Amniotic stem cell (primary cell): Measurements from ENCODE around the gene AMN.
"Not testable (repeated sequence)": the region's sequence is repeated elsewhere in the genome, so short reads cannot be mapped to it uniquely, and the experiment has no call there.

ENCODE experiments used
- DNase-seq: peaks from one replicate; lab custom pipeline; 2025; lab: John Stamatoyannopoulos, UW

The AMN gene

DNA sequence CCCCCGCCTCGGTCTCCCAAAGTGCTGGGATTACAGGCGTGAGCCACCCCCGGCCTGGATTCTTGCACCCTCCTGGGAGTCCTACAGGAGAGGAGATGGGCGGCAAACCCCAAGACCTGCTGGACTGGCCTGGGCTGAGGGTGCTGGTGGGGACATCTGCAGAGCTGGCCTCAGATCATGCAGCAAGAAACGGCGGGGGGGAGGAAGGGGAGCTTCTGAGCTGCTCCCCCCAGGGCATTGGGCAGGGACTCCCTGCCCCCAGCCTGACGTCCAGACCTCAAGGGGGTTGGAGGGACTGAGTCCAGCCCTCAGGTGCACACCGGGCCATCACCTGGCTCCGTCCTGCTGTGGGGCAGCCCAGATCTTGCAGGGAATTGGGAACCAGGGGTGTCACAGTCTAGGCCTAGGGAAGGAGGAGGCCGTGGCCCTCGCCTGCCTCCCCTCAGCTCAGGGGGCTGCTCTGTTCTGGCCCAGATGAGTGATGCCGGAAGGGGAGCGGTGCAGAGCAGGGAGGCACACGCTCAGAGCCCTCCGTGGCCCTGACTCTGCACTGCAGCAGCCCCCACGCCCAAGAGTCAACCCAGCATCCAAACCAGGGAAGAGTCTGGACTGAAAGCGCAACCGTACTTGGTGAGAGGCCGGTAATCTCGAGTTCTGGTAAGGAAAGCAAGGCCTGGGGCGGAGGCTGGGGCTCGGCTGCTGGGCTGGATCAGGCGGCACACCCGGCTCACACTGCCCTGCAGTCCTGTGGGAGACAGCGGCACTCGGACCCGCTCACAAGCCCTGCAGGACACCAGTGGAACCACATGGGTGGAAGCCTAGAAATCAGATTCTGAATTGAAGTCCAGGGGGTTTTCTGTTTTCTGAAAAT, 8.9 kb upstream of the AMN start:
- DNase-seq, result no peak

DNA sequence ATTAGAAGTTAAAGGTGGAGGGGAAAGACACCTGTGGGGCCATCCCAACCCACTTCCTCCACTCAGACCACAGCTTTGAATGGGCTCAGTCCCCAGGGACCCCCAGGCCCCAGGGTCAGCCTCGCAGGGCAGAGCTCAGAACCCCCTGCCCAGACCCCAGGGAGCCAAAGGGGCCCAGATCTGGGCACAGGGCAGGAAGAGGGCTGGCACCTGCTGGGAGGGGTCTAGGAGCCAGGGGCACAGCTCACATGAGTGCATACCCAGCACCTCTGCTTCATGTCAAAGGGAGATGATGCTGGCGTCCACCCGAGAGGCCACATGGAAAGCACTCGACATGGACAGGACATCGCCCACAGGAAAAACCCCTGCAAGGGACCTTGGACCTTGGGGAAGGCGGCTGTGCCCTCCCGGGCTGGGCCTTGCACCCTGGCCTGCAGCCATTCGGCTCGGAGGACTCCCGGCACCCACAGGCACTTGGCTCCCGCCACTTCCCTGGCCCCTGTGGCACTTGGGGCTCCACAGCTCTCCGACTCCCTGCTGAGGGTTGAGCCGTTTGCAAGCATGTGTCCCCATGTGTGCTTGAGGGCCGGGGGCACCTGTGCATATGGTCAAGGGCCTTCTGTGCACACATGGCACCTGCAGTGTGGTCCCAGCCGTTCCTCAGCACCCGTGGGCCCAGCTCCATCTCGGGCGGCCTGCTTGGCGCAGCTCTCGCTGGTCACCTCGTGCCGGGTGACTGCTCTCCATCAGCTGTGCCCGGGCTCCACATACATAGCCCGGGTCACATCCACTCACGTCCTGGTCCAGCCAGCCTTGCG, 7.8 kb upstream of the AMN start:
- DNase-seq, result no peak

DNA sequence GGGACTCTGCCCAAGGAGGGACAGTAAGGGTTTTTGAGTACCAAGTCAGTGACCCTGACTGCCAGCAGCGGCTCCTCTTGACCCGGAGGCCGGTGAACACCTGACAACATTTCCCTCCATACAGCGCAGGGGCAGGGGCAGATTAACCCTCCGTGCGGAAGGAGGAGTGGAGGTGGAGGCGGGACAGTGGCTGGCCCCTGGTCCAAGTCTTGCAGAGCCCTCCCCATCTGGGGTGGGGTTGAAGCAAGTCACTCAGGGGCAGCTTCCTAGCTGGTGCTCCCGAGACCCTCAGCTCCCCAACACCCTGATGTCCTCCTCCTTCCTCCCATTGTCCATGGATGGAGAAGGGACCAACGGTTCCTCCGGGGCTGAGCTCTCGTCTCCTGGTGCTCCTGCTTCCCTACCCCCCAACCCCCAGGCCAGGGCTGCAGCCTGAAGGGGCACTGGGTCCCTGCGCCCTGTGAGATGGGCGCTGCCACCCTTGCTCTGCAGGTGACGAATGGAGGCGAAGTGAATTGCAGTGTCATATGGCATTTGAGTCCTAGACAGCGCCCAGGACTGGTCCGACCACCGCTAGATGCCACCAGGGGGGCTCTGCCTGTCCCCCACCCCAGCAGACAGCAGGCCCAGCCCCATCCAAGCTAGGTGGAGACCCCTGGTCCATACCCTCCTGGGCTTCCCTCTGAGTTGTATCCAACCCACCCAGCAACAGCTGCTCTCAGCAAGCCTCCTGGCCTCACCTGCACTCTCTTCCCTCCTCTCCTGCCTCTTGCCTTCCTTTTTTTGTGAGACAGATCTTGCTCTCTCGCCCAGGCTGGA, 7.0 kb upstream of the AMN start:
- no peak for DNase-seq

DNA sequence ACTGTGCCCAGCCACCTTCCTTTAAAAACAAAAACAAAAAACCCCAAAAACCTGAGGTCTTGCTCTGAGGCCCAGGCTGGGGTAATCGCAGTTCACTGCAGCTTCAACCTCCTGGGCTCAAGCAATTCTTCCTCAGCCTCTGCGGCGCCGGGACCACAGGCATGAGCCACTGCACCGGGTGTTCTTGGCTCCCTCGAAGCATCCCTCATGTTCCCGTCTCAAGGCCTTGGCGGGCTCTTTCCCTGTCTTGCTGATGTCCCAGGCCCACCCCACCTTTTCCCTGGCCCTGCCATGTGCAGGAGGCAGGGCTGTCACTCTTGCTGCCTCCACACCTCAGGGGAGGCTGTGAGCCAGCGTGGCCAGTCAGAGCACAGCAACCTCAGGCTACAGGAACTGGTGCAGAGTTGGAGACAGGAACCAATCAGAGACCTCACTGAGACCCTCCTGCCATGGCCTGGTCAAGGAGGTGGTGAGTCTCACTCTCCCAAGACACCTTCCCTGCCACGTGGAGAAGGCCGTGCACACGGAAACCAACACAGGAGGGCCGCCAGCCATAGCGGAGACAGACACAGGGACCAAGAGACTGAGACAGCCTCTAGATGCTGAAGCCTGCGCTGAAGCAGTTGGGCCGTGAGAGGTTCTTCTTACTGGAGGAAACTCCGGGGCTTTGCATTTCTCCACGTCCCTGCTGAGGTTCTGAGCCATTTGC, 6.0 kb upstream of the AMN start:
- no peak for DNase-seq

DNA sequence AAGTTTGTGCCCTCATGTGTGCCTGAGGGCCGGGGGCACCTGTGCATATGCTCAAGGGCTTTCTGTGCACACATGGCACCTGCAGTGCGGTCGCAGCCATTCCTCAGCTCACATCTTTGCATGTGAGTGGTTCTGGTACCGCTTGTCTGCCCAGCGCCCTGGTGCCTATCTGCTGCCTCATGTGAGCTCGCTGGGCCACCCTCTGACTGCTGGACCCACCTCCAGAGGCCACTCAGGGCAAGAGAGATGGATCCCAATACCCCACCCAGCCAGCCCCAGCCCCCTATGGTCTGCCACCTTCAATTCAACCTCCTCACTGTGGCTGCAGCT, 5.4 kb upstream of the AMN start:
- DNase-seq, result no peak

DNA sequence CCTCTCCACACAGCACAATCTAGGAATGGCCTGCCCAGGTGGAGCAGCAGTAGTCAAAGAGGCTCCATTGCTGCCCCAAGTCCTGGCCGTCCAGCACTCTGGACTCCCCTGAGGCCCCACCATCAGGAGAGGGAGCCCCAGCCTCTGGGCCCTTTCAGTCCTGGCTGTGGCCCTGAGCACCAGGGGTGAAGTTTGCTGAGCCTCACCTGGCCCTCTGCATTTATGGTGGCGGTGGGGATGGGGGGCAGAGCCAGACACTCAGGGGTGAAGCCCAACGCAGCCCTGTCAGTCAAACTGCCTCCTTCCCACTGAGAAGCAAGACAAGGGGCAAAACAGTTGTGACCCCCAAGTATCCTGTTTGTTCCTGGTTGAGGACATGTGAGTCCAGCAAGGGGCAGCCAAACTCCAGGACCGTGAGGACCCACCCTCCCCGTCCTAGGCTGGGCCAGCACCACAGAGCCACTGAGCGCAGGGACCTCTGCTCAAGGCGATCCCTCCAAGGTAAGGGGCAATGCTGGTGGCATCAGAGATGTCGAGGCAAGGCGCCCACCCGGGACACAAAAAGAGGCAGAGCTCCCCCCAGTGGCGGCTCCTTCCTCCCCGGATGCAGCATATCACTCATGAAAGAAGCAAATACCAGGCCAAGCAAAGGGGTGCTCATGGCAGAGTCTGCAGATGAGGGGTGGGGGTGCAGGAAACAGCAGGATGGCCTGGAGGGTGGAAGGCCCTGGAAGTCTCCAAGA, 4.8 kb upstream of the AMN start:
- DNase-seq, result no peak

DNA sequence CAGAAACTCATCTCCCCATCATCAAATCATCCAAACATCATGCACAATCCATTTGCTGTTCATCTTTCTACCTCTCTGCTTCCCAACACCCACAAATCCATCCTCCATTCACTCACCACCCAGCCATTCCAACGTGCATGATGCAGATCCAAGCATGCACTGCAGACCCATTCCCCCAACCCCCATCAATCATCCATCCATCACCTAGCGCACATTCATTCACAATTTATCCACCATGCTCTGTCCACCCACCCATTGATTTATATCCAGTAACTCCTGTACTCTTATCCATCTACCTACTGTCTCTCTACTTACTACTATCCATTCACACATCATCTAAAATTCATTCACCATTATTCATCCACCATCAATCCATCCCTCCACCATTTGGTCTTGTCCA, 4.0 kb upstream of the AMN start:
- DNase-seq, result no peak

DNA sequence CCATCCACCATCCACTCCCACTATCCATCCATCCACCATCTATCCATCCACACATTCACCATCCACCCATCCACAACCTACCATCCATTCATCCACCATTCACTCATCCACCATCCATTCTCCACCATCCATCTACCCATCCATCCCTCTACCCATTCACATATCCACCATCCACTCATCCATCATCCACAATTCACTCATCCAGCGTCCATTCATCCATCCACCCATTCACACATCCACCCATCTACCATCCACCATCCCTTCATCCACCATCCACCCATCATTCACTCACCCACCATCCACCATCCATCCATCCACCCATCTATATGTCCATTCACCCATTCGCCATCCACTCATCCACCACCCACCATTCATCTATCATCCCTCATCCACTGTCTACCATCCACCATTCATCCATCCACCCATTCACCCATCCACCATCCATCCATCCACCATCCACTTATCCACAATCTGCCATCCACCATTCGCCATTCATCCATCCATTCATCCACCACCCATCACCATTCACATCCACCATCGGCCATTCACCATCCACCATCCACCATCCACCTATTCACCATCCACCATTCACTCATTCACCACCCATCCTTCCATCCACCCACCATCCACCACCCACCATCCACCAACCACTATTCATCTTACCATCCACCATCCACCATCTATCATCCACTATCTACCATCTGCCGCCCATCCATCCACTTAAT, 2.0 kb upstream of the AMN start:
- DNase-seq, result no peak

DNA sequence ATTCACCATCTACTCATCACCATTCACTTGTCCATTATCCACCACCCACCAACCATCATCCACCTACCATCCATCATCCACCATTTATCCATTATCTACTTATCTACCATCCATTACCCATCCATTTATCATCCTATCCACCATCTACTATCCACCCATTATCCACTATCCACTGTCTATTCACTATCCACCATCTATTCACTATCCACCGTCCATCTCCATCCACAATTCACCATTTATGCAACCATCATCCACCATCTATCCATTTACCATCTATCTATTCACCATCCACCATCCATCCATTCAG, 1.5 kb upstream of the AMN start:
- DNase-seq, result no peak

DNA sequence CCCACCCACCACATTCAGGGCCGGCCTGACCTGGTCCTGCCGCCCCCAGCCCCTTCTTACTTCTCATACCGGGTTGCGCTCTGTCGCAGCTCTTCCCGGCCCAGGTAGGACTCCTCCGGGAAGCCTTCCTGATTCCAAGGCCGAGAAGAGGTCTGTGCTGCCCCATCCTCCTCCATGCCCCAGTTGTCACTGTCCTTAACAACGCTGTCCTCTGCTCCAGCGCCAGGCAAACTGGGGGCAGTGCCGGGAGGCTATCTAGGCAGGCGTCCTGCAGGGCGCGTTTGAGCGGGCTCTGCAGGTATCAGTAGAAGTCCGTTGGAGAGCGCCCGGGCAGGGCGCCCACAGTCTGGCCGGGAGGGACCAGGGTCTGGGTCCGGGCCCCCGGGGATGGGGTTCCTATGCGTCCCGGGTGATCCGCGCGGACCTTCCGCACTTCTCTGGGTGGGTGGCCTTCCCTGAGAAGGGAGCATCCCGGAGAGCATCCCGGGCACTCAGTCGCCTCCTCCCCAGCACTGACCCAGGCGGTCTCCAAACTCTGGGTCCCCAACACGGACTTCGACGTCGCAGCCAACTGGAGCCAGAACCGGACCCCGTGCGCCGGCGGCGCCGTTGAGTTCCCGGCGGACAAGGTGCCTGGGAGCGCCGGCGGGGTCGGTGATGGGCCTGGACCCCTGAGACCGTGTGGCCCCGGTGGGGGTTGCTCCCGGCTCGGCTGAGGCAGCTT, 900 bp downstream of the AMN start:
- DNase-seq, result no peak

DNA sequence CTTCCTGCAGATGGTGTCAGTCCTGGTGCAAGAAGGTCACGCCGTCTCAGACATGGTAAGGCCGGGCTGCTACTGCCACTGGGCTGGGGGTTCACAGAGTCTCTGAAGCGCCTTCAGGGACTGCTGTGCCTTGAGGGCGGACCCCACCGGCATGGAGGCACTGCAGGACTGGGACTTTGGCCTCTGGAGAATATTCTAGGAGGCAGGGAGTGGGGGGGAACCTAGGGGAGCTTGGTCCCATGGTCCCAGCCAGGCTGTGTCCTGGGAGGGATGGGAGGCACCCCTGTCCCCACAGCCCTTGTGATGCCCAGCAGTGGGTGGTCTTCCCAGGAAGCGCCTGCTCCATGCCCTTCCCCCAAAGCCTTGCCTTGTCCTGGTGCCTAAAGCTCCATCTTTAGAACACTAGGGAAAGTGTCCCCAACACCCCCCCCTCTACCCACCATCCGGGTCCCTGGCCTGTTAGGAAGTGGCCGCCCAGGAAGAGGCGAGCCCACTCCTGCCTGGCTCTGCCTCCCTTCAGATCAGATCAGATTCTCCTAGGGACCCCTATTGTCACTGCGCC, 1.5 kb downstream of the AMN start:
- no peak for DNase-seq

DNA sequence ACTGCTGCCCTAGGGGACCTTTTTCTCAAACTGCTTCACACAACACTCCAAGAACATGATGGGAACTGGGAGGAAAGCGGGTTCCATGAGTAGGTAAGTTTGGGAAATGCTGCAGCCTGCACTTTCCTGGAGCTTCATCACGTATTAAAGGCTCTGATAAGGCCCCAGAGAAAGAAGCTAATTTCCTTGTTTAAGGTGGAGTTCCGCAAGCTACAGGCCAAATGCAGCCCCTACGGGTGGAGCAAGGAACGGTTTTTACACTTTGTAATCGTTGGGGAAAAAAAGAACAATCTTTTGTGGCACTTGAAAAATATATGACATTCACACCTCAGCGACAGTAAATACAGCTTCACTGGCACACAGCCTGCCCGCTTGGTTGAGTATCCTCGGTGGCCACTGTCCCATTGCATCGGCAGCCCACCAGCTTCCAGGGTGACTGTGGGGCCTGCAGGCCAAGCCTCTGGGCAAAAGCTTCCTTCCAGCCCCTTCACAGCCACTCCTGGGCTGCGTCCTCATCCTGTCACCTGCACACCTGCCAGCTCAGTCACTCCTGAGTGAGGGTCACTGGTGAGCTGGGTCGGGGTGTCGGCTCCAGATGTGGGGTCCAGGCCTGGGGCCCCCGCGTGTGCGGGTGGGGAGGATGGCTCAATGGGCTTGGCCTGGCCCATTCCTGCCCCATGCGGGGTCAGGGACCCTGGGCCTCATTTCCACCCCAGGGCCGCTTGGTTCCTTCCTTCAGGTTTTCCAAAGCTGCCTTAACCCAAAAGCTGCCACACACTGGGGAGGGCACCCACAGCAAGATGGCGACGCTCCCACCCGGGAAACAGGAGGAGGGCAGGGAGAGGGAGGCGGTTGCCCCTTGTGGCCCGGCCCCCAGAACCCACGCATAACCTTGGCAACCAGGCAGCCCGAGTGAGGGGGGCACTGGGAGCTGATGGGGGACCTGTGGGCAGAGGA, 2.4 kb downstream of the AMN start:
- no peak for DNase-seq

DNA sequence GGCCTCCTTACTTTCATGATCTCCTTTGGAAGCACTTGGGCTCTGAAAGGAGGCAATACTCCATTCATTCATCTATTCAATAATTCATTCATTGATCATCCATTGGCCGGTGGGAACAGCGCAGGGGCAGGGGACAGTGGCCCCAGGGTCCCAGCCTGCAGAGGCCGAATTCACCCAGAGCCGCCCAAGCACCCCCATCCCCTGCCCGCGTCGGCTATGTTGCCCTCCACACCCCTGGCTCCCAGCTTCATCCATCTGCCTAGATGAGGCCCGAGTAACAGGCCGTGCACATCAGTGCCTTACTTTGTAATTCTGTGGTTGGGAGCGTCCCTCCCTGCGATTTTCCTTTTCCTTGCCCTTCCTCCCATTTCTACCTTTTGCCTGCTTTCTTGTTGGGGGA, 3.2 kb downstream of the AMN start:
- DNase-seq, result no peak

DNA sequence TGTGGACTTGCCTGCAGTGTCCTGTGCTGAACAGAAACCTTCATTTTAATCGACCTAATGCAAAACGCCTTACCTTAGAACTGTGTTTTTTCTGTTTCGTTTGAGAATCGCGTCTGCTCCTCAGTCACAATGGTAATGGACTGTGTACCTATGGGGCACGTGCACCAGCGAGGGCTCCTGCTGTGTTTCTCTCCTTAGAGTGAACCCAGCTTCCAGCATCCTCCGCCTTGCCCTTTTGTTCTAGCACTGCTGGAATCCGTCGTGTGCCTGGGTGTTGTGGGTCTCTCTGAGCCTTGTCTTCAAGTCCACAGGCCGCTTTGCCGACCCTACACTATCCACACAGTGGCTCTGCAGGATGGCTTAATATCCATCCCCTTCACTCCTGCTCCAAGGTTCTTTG, 3.6 kb downstream of the AMN start:
- no peak for DNase-seq

DNA sequence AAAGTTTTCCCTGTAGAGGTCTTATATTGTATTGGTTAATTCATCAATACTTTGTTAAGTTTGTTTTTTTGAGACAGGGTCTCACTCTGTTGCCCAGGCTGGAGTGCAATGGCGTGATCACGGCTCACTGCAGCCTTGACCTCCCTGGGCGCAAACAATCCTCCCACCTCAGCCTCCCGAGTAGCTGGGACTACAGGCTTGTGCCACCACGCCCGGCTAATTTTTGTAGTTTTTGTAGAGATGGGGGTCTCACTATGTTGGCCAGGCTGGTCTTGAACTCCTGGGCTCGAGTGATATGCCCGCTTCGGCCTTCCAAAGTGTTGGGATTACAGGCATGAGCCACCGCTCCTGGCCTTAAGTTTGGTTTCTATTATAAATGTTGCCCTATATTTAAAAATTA, 4.4 kb downstream of the AMN start:
- DNase-seq, result not testable (repeated sequence)

DNA sequence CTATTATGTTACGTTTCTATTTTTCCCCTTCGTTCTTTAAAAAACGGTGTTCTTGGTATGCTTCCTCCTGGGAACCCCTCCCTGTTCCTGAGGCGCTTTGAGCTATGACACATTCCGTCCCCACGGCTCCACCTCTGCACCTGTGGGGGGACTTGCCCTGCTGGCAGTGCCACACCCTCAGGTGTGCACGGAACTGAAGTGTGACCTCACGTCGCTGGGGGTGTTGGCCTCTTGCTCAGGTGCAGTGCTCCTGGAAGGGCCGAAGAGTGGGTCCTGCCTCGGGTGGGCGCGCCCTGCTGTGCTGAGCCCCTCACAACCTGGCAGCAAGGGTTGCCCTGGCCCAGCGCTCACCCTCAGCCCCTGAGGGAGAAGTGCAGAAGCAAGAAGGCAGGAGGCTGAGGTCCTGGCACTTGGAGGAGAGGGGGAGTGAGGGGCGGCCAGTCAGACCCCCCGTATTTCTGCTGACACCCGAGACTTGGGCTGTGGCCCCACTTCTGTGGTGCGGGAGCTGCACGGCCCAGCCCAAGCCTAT, 4.9 kb downstream of the AMN start:
- no peak for DNase-seq

DNA sequence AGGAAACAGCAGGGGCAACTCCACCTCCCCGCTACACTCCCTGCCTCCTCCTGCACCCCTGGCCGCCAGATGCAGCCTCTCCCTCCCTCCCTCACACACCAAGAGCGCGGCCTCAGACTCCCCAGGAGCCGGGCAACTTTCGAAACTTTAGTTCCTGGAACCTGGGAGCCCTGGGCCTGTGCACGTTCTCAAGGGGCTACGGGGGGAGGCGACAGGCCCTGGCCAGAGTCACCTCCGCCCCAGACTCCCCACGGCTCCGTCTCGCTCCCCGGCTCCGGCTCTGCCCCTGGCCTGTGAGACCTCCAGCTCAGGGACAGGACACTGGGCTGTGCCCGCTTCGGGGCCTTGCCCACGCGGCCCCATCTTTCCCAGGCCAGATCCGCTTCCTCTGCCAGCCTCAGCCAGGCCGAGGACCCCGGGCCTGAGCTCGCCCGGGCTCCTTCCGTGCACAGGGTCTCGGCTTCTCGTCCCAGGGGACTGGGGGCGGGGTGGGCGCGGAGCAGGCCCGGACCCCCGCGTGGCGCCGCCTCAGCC, 5.5 kb downstream of the AMN start:
- no peak for DNase-seq
